ENCODE results near the gene TMEM151A.

Gene TMEM151A

GRCh38 chr11:66315498-66315885 lies 23.8 kb downstream of the TMEM151A start:
- peaks cover 8% of the 10 kb centered on the region for H3K27me3 Mint-ChIP-seq (ENCODE audit: low read depth)

DNA sequence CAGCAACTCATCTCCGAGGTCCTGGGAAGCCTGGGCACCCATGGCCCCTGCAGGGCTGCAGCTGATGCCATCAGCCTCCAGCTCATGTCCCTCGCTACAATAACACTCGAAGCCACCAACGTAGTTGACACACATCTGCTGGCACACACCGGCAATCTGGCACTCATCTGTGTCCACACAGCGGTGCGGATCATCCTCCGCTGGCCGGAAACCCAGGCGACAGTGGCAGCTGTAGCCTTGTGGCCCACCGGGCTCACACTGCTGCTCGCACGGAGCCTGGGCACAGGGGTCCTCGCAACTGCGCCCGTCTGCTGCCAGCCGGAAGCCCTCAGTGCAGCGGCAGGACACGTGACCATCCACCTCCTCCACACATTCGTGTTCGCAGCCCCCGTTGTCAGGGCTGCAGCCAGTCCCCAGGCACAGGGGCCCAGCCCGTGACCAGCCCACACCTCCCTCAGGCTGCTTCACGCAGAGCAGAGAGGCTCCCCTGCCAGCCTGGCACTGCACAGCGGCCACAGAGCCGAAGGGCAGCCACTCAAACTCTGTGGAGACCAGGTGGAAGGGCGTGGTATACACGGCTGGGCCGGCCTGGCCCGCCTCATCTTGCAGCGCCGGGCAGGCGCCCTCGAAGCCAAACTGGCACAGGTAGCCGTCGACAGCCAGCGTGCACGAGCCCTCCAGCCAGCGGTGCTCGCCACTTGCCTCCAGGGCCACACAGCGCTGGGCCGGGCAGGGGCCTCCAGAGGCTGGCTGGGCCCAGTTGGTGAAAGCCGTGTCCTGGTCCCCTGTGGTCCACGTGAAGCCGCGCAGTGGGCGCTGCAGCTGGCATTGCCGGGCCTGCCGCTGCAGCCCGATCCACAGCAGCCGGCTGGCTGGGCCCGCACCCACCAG lies 24.5 kb downstream of the TMEM151A start:
- Mint-ChIP-seq H3K4me1 (peaks cover 43% of the 10 kb centered on the region), H3K27me3 (ENCODE audit: low read depth) (peaks cover 8% of the 10 kb centered on the region), H3K36me3 (ENCODE audit: low read depth) (peaks cover 4% of the 10 kb centered on the region), H3K9me3 (peaks cover 8% of the 10 kb centered on the region), H3K27ac (peak overlapping the region; percentile 91 to 98 (median 94)), H3K4me3 (peak overlapping the region; percentile 89 to 91 (median 91))
- TF ChIP-seq CTCF (IDR thresholded peaks at IDR 0.05; ENCODE audit: unreplicated experiment in 3 of 3): no peak

More at GRCh38 chr11:66315498-66315885, 23.8 kb downstream of the TMEM151A start:
- H3K9me3 Mint-ChIP-seq: peaks cover 8% of the 10 kb centered on the region
- H3K4me1 Mint-ChIP-seq: peaks cover 43% of the 10 kb centered on the region
- peak overlapping the region; percentile 89 to 91 (median 91) for H3K4me3 Mint-ChIP-seq
- no peak for TF ChIP-seq CTCF (IDR thresholded peaks at IDR 0.05; ENCODE audit: unreplicated experiment in 3 of 3)
- H3K27ac Mint-ChIP-seq: peak overlapping the region; percentile 91 to 98 (median 94)
- H3K36me3 Mint-ChIP-seq (ENCODE audit: low read depth): peaks cover 4% of the 10 kb centered on the region

DNA sequence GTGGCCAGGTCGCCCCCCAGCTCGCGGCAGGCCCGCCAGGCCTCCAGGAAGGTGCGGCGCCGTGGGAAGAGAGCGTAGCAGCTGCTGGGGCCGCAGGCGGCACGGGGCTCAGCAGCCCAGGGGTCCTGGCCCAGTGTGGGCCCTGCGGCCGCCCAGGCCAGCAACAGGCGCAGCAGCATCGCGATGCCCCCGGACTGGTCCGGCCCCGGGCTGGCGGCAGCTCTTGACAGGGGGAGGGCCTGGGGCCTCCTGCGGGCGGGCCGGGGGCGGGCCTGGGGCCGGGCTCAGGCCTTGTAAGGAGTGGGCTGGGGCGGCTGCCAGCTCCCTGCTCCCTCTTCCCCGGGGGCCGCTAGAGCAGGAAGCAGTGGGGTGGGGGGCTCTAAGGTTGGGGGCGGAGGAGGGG lies 25.2 kb downstream of the TMEM151A start, which contains the start of gene CD248:
Gene CD248, minus strand, starts transcription at position 196 of the 403 bp plus-strand sequence. Its CDS starts 17 bp downstream, at position 179.
- Mint-ChIP-seq H3K4me1 (peaks cover 43% of the 10 kb centered on the region), H3K27me3 (ENCODE audit: low read depth) (peaks cover 8% of the 10 kb centered on the region), H3K36me3 (ENCODE audit: low read depth) (peaks cover 4% of the 10 kb centered on the region), H3K27ac (peak within 1 kb of the TSS; percentile 99 to 100 (median 100)), H3K4me3 (peak within 1 kb of the TSS; percentile 89 to 92 (median 91)), H3K9me3 (peaks cover 8% of the 10 kb centered on the region)
- TF ChIP-seq CTCF (IDR thresholded peaks at IDR 0.05; ENCODE audit: unreplicated experiment in 3 of 3): no peak

- H3K4me3 Mint-ChIP-seq: peak overlapping the region; percentile 77 to 92 (median 89)
- peak overlapping the region; percentile 99 to 100 (median 100) for H3K27ac Mint-ChIP-seq
- peaks cover 45% of the 10 kb centered on the region for H3K4me1 Mint-ChIP-seq
- H3K9me3 Mint-ChIP-seq: peaks cover 8% of the 10 kb centered on the region
- H3K36me3 Mint-ChIP-seq (ENCODE audit: low read depth): peaks cover 4% of the 10 kb centered on the region
- no peak for TF ChIP-seq CTCF (IDR thresholded peaks at IDR 0.05; ENCODE audit: unreplicated experiment in 3 of 3)
- peaks cover 11% of the 10 kb centered on the region for H3K27me3 Mint-ChIP-seq (ENCODE audit: low read depth)
Measured at GRCh38 chr11:66317322-66317722, 25.6 kb downstream of the TMEM151A start.

DNA sequence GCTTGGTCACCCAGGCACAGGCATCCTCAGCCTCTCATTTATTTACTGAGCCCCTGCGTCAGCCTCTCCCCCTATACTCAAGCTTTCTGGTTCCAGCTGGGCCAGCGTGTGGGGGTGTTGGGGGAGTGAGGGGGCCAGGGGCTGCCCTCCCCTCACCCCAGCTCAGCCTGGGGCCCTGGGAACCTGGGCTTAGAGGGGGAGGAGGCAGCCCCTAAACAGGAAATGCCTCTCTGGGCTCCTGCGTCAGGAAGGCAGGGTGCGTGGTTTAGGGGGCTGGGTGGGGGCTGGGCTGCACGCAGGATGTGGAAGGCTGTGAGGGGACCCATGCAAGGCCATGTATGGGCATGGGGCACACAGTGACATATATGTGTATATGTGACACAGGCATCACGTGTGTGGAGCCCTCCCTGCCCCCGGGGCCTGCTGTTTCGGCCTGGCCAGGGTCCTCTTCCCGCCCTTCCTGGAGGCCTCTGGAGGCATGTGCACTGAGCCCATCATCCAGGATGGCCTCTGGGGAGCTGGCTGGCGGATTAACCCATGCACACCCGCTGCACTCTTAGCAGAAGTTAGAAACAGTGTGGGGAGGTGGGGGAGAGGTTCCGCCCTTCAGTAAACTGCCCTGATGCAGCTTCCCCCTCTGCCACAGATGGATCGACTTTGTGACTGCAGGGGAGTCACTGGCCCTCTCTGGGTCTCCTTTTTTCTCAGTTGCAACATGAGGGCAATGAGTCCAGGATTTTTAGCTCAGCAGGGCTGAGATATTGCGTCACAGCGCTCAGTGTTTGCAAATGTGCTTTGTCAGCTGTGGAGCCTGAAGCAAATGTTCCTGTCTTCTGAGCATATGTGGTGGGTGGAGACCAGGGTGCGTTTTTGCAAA lies 26.3 kb downstream of the TMEM151A start:
- TF ChIP-seq CTCF (IDR thresholded peaks at IDR 0.05; ENCODE audit: unreplicated experiment in 3 of 3): no peak
- Mint-ChIP-seq H3K4me3 (peak overlapping the region; percentile 77 to 92 (median 89)), H3K4me1 (peaks cover 52% of the 10 kb centered on the region), H3K36me3 (ENCODE audit: low read depth) (peaks cover 4% of the 10 kb centered on the region), H3K27ac (peak overlapping the region; percentile 99 to 100 (median 100)), H3K27me3 (ENCODE audit: low read depth) (peaks cover 11% of the 10 kb centered on the region), H3K9me3 (peaks cover 8% of the 10 kb centered on the region)

Measured in nephron (organoid).